SK-N-SH treated with all-trans-retinoic acid at 6 μM for 48 hours (cell line): ENCODE data around the gene NECTIN3.

Experiments
- PPARA ChIP-seq: fragments of 250-450 bp; sonication (Bioruptor Pico); IDR thresholded peaks from 2 replicates; pipeline ENCODE4 v1.5.0; 2020; ENCODE audit warnings: mild to moderate bottlenecking, borderline replicate concordance
- ZFP3 ChIP-seq: fragments of 250-450 bp; sonication (Bioruptor Pico); IDR thresholded peaks from 2 replicates; pipeline ENCODE4 v1.5.0; 2020; ENCODE audit warnings: mild to moderate bottlenecking, moderate library complexity

GRCh38 chr3:111106993-111107661 is 35.5 kb downstream of the NECTIN3 start:
- TF ChIP-seq ZFP3 (no peak), PPARA (CRISPR knock-in tag) (no peak)
